MG63 (cell line): Measurements from ENCODE around the gene NADK. TPM values are rescaled to one million over a fixed set of nuclear protein-coding genes. Genes with fewer than 3 reads are reported as not detected.
"Not testable (repeated sequence)": the region's sequence is repeated elsewhere in the genome, so short reads cannot be mapped to it uniquely, and the experiment has no call there.

ENCODE experiments used
- DNase-seq: peaks from one replicate; pipeline ENCODE4 v3.0.0-alpha.2; 2020
- H3K27me3 ChIP-seq: fragments of 250-450 bp; sonication (Bioruptor Pico); 2 replicates; pipeline ENCODE4 v1.5.1; 2020; ENCODE audit warnings: mild to moderate bottlenecking, moderate library complexity
- H3K36me3 ChIP-seq: fragments of 250-450 bp; sonication (Bioruptor Pico); 2 replicates; pipeline ENCODE4 v1.5.1; 2020; ENCODE audit warnings: mild to moderate bottlenecking, moderate library complexity
- H3K4me3 ChIP-seq: fragments of 250-450 bp; sonication (Bioruptor Pico); 2 replicates; pipeline ENCODE4 v1.5.1; 2020; ENCODE audit warnings: mild to moderate bottlenecking, moderate library complexity
- H3K9me3 ChIP-seq: fragments of 250-450 bp; sonication (Bioruptor Pico); 2 replicates; pipeline ENCODE4 v1.5.1; 2020; ENCODE audit warnings: mild to moderate bottlenecking, moderate library complexity
- total RNA-seq: library from RNA; depleted of rRNA; stranded (reverse); fragments of >200 nt; shearing (Covaris generic); gene quantifications from 2 replicates; pipeline ENCODE4 v1.2.3, GENCODE V29; 2014; ENCODE audit warnings: low replicate concordance

NADK gene
- total RNA-seq, 1 experiment from 2014 or later = 61.4 TPM

DNA sequence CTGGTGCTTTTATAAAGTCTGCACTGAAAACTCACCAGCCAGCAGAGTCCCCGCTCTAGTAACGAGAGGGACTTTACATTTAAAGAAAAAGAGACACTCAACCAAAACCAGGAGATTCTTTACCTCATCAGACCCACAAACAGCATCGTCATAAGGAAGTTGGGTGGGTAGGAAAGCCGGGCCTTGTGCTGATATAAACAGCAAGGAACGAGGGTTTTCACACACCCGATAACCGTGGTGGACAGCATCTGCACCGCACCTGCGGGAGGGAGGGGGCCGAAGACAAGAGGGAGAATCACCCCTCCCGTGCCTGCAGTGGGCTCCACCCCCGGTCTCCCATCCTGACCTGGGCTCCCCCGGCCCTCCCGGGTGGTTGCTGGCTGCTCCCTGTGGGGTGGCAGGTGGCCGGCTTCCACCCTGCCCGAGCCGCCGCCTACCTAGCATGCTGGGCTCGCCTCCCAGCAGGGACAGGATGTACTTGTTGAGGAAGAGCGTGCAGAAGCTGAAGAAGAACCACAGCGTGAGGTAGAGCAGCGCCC is 39.4 kb downstream of the NADK start:
- DNase-seq, H3K36me3 ChIP-seq, H3K27me3 ChIP-seq: not testable (repeated sequence)

GRCh38 chr1:1737675-1738590 is 40.3 kb downstream of the NADK start:
- H3K4me3 ChIP-seq, H3K36me3 ChIP-seq, DNase-seq, H3K9me3 ChIP-seq, H3K27me3 ChIP-seq: not testable (repeated sequence)

More for the DNA sequence above, 39.4 kb downstream of the NADK start:
- not testable (repeated sequence) for H3K9me3 ChIP-seq, H3K4me3 ChIP-seq

- no peak overlapping the region for H3K4me3 ChIP-seq
- H3K27me3 ChIP-seq = no peaks in the 10 kb centered on the region
- no peak for DNase-seq
Measured at GRCh38 chr1:1732381-1732780, 45.9 kb downstream of the NADK start.

DNA sequence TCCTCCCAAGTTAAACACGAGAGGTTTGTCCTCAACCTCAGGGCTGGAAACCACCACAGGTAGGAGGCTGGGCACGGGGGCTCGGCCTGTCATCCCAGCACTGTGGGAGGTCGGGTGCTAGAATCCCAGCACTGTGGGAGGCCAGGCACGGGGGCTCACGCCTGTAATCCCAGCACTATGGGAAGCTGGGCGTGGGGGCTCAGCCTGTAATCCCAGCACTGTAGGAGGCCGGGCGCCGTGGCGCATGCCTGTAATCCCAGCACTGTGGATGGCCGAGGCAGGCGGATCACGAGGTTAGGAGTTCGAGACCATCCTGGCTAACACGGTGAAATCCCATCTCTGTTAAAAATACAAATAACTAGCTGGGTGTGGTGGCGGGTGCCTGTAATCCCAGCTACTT is 47.4 kb downstream of the NADK start:
- Histone ChIP-seq H3K27me3 (no peaks in the 10 kb centered on the region), H3K36me3 (peaks cover 13% of the 10 kb centered on the region), H3K9me3 (no peaks in the 10 kb centered on the region), H3K4me3 (no peak overlapping the region)
- DNase-seq = no peak

More at GRCh38 chr1:1732381-1732780, 45.9 kb downstream of the NADK start:
- Histone ChIP-seq H3K36me3 (peaks cover 16% of the 10 kb centered on the region), H3K9me3 (no peaks in the 10 kb centered on the region)

- H3K4me3 ChIP-seq, H3K9me3 ChIP-seq: not testable (repeated sequence)
- H3K36me3 ChIP-seq = peaks cover 13% of the 10 kb centered on the region
Measured at GRCh38 chr1:1730230-1730629, 48.0 kb downstream of the NADK start.

DNA sequence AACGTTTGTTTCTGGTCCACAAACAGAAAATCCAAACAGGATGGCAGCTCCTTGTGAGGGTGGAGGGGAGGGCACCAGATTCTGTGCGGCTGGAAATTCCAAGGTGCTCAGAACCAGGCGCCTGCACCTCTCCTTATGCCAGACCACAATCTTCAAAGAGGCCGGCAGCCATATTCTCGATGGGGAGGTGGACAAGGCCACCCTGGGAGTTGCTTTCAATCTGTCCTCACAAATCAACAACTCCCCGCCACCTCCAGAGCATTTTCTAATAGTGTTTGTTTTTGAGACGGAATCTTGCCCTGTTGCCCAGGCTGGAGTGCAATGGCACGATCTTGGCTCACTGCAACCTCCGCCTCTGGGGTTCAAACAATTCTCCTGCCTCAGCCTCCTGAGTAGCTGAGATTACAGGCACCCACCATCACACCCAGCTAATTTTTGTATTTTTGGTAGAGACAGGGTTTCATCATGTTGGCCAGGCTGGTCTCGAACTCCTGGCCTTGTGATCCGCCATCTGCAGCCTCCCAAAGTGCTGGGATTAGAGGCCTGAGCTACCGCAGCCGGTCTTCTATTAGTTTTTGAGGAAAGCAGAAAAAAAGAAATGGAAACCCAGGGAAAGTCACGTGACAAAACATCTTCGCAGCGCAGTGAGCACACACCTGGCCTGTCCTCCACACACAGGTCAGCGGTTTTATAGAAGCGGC is 49.0 kb downstream of the NADK start:
- not testable (repeated sequence) for DNase-seq, H3K27me3 ChIP-seq, H3K4me3 ChIP-seq, H3K9me3 ChIP-seq
- H3K36me3 ChIP-seq = peaks cover 13% of the 10 kb centered on the region

More at GRCh38 chr1:1730230-1730629, 48.0 kb downstream of the NADK start:
- DNase-seq, H3K27me3 ChIP-seq: not testable (repeated sequence)

DNA sequence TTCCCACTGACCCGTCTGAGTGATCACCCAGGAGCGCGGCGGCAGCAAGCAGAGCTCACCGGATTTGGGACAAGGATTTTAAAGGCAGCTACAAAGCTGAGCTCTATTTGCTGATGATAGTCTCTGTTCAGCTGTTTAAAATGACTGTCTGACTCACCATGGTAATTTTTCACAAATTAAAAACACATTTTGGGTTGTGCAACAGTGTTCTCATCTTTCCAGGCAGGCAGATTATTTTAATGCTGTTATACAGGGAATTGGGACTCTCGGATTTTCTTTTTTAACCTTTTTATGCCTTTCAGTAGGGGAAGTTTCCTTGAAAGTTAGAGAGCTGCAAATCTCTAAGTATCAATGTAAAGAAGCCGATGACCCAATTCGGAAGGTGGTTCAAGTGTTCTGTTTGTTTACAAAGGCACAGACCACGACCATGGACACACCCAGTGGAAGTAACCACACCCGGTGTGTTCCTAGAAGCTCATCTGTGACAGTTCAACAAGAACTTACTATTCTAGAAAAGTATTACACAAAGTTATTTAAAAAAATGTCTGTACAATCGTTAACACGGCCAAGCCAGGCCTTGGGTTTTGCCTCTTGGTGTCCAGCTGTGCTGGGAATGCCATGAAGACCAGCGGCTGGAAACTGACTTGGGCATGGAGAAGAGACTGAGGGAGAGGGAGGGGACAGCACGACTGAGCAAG is 49.8 kb downstream of the NADK start:
- H3K36me3 ChIP-seq = peaks cover 13% of the 10 kb centered on the region
- H3K27me3 ChIP-seq, H3K4me3 ChIP-seq, H3K9me3 ChIP-seq: not testable (repeated sequence)
- peak; percentile 31 for DNase-seq

GRCh38 chr1:1727131-1727651 is 51.1 kb downstream of the NADK start:
- not testable (repeated sequence) for H3K27me3 ChIP-seq, DNase-seq, H3K4me3 ChIP-seq, H3K9me3 ChIP-seq, H3K36me3 ChIP-seq

DNA sequence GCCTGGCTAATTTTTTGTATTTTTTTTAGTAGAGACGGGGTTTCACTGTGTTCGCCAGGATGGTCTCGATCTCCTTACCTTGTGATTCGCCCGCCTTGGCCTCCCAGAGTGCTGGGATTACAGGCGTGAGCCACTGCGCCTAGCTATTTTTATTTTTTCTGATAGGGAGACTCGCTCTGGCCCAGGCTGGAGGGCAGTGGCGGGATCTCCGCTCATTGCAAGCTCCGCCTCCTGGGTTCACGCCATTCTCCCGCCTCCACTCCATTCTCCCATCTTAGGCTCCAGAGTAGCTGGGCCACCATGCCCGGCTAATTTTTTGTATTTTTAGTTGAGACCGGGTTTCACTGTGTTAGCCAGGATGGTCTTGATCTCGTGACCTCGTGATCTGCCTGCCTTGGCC is 52.2 kb downstream of the NADK start:
- H3K36me3 ChIP-seq, H3K27me3 ChIP-seq, H3K4me3 ChIP-seq, H3K9me3 ChIP-seq, DNase-seq: not testable (repeated sequence)

DNA sequence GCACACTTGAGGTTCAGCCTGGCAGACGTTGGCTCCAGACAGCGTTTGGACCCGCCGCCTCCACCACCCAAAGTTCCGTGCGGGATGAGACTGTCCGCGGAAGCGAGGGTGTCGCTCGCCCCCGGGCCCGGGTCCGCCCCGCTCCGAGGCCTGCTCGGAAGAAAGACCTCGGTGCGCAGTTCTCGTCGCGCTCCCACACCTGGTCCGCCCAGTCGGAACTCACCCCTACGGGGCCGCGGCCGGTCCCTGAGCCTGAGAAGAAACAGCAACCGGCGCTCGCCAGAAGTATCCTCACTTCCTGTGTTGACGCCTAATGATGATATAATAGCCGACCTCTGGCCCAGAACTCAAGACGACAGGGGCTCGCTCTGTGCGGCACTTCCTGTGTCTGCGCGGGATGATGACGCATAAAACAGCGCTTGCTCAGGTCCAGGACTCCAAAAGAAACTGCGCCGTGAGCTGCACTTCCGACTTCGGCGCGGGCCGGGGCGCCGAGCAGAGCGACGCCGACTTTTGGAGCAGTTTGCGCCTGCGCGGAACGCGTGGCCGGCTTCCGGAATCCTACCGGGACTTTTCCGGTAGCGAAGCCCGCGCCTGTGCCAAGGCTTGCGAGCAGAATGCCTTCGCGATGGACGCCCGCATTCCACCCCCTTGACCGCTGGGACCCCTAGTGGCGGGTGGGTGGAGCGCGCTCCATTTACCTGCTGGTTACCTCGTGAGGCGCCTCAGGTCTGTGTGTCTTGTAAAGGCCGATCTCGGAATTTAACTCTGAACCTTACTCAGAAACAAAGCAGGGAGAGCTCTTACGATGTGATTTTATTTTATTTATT is 54.0 kb downstream of the NADK start, which contains the start of gene CDK11A:
Gene CDK11A (minus strand): TSS at position 323 of the 830 bp plus-strand sequence. CDS start 1,539 bp downstream, outside the sequence.
- not testable (repeated sequence) for H3K9me3 ChIP-seq, H3K27me3 ChIP-seq
- Histone ChIP-seq H3K36me3 (peaks cover 15% of the 10 kb centered on the region), H3K4me3 (peak within 1 kb of the TSS; percentile 97)
- DNase-seq = peak; percentile 99

GRCh38 chr1:1721201-1721600 is 57.1 kb downstream of the NADK start:
- DNase-seq = no peak

GRCh38 chr1:1715109-1715883 is 63.0 kb downstream of the NADK start:
- not testable (repeated sequence) for H3K27me3 ChIP-seq, H3K9me3 ChIP-seq, DNase-seq

More at GRCh38 chr1:1721201-1721600, 57.1 kb downstream of the NADK start:
- Histone ChIP-seq H3K4me3 (no peak overlapping the region), H3K9me3 (no peaks in the 10 kb centered on the region), H3K36me3 (peaks cover 20% of the 10 kb centered on the region), H3K27me3 (no peaks in the 10 kb centered on the region)

GRCh38 chr1:1707897-1708296 is 70.4 kb downstream of the NADK start:
- DNase-seq, H3K9me3 ChIP-seq, H3K4me3 ChIP-seq, H3K27me3 ChIP-seq, H3K36me3 ChIP-seq: not testable (repeated sequence)

More at GRCh38 chr1:1715109-1715883, 63.0 kb downstream of the NADK start:
- peaks cover 13% of the 10 kb centered on the region for H3K36me3 ChIP-seq
- H3K4me3 ChIP-seq = not testable (repeated sequence)

- H3K36me3 ChIP-seq, H3K9me3 ChIP-seq, H3K27me3 ChIP-seq, DNase-seq, H3K4me3 ChIP-seq: not testable (repeated sequence)
Measured at GRCh38 chr1:1707241-1707640, 71.0 kb downstream of the NADK start.

GRCh38 chr1:1705623-1706022 is 72.6 kb downstream of the NADK start:
- not testable (repeated sequence) for H3K9me3 ChIP-seq, H3K27me3 ChIP-seq, H3K36me3 ChIP-seq, DNase-seq, H3K4me3 ChIP-seq
